A673 (cell line): ENCODE results near the gene CEP19. TPM values are rescaled to one million over a fixed set of nuclear protein-coding genes. Genes with fewer than 3 reads are reported as not detected.

ENCODE experiments used
- BruUV-seq: library from RNA; stranded (reverse); fragments of 400-500 nt; replicated peaks from 2 replicates; lab custom pipeline; 2021; lab: Mats Ljungman, UMichigan
- CTCF ChIA-PET: fragments of 300-600 bp; sonication (Branson Sonifier 250); formaldehyde crosslinking; loops from one replicate; lab custom pipeline; 2022; ENCODE audit warnings: antibody characterized with exemption; lab: Charles Lee
- POLR2A ChIA-PET: fragments of 300-600 bp; sonication (Branson Sonifier 250); formaldehyde crosslinking; loops from one replicate; lab custom pipeline; 2022; ENCODE audit warnings: antibody characterized with exemption; ENCODE audit not compliant: low non-redundant PET; lab: Charles Lee
- DNase-seq: peaks from one replicate; pipeline ENCODE4 v3.0.0-alpha.2; 2015; ENCODE audit warnings: low spot score
- H3K27ac ChIP-seq: fragments of 200-600 bp; sonication (generic); 2 replicates; pipeline ENCODE4 v1.5.1; 2016; ENCODE audit warnings: mixed run types, low read depth, mild to moderate bottlenecking, mixed read lengths, antibody characterized with exemption, low read length; ENCODE audit not compliant: poor library complexity, severe bottlenecking
- H3K27me3 ChIP-seq: fragments of 200-600 bp; sonication (generic); replicated peaks from 2 replicates; pipeline ENCODE4 v1.6.1; 2017; ENCODE audit warnings: mixed run types, low read depth, mild to moderate bottlenecking, mixed read lengths, antibody characterized with exemption, low read length; ENCODE audit not compliant: insufficient read depth, poor library complexity
- H3K36me3 ChIP-seq: fragments of 200-600 bp; sonication (generic); 2 replicates; pipeline ENCODE4 v1.6.1; 2016; ENCODE audit warnings: mixed run types, mild to moderate bottlenecking, mixed read lengths, antibody characterized with exemption, low read length; ENCODE audit not compliant: insufficient read depth, poor library complexity, severe bottlenecking
- H3K4me1 ChIP-seq: fragments of 200-600 bp; sonication (generic); 2 replicates; pipeline ENCODE4 v1.6.1; 2017; ENCODE audit warnings: mixed run types, mild to moderate bottlenecking, mixed read lengths, antibody characterized with exemption, low read length; ENCODE audit not compliant: insufficient read depth, poor library complexity, severe bottlenecking
- H3K4me3 ChIP-seq: fragments of 200-600 bp; sonication (generic); 2 replicates; pipeline ENCODE4 v1.5.1; 2016; ENCODE audit warnings: low read depth, mixed run types, mild to moderate bottlenecking, mixed read lengths, low read length; ENCODE audit not compliant: poor library complexity, severe bottlenecking
- H3K9me3 ChIP-seq: fragments of 200-600 bp; sonication (generic); 2 replicates; pipeline ENCODE4 v1.6.1; 2016; ENCODE audit warnings: mixed run types, low read depth, mild to moderate bottlenecking, mixed read lengths, antibody characterized with exemption, low read length; ENCODE audit not compliant: poor library complexity, severe bottlenecking
- EZH2 ChIP-seq: fragments of 200-600 bp; sonication (generic); IDR thresholded peaks from 2 replicates; pipeline ENCODE4 v1.6.1; 2017; ENCODE audit warnings: borderline replicate concordance, low read depth, mild to moderate bottlenecking, mixed read lengths, antibody characterized with exemption, low read length; ENCODE audit not compliant: poor library complexity, severe bottlenecking
- intact Hi-C: fragments of 100-400 bp; cut with micrococcal nuclease; formaldehyde crosslinking; loops from one replicate; pipeline ENCODE4 v1.10.0; 2022; ENCODE audit not compliant: unreplicated experiment
- total RNA-seq: library from RNA; stranded (reverse); gene quantifications from 2 replicates; pipeline ENCODE4 v1.2.3, GENCODE V29; 2021
- TF ChIP-seq, protein P1 (sequence below): fragments of 300-800, 200-600 bp; sonication (generic); conservative IDR thresholded peaks from 2 replicates; pipeline ENCODE4 v1.5.1; 2017; ENCODE audit warnings: low read depth, mild to moderate bottlenecking, antibody characterized with exemption, low read length, moderate library complexity, mixed read lengths

The CEP19 gene
- total RNA-seq, 1 experiment from 2014 or later, result 6.0 TPM

DNA sequence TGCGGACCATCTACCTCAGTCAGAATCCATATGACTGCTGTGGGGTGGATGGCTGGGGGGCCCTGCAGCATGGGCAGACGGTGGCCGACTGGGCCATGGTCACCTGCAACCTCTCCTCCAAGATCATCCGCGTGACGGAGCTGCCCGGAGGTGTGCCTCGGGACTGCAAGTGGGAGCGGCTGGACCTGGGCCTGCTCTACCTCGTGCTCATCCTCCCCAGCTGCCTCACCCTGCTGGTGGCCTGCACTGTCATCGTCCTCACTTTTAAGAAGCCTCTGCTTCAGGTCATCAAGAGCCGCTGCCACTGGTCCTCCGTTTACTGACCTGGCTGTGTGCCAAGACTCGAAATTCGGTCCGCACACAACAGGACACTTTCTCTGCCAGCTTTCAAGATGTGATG, 50.6 kb downstream of the CEP19 start:
- H3K4me1 ChIP-seq, result peaks cover 15% of the 10 kb centered on the region
- no peak overlapping the region for H3K4me3 ChIP-seq
- H3K36me3 ChIP-seq, result no peaks in the 10 kb centered on the region
- intact Hi-C loops, result no loop called here
- H3K27me3 ChIP-seq, result no peaks in the 10 kb centered on the region
- no peak overlapping the region for H3K27ac ChIP-seq
- no peaks in the 10 kb centered on the region for H3K9me3 ChIP-seq
- no peak for TF ChIP-seq EZH2
- TF ChIP-seq, protein P1, sequence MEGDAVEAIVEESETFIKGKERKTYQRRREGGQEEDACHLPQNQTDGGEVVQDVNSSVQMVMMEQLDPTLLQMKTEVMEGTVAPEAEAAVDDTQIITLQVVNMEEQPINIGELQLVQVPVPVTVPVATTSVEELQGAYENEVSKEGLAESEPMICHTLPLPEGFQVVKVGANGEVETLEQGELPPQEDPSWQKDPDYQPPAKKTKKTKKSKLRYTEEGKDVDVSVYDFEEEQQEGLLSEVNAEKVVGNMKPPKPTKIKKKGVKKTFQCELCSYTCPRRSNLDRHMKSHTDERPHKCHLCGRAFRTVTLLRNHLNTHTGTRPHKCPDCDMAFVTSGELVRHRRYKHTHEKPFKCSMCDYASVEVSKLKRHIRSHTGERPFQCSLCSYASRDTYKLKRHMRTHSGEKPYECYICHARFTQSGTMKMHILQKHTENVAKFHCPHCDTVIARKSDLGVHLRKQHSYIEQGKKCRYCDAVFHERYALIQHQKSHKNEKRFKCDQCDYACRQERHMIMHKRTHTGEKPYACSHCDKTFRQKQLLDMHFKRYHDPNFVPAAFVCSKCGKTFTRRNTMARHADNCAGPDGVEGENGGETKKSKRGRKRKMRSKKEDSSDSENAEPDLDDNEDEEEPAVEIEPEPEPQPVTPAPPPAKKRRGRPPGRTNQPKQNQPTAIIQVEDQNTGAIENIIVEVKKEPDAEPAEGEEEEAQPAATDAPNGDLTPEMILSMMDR, result no peak
- ChIA-PET CTCF (no interaction called here), POLR2A (no interaction called here)
- no TSS peak for BruUV-seq
- DNase-seq, result no peak

DNA sequence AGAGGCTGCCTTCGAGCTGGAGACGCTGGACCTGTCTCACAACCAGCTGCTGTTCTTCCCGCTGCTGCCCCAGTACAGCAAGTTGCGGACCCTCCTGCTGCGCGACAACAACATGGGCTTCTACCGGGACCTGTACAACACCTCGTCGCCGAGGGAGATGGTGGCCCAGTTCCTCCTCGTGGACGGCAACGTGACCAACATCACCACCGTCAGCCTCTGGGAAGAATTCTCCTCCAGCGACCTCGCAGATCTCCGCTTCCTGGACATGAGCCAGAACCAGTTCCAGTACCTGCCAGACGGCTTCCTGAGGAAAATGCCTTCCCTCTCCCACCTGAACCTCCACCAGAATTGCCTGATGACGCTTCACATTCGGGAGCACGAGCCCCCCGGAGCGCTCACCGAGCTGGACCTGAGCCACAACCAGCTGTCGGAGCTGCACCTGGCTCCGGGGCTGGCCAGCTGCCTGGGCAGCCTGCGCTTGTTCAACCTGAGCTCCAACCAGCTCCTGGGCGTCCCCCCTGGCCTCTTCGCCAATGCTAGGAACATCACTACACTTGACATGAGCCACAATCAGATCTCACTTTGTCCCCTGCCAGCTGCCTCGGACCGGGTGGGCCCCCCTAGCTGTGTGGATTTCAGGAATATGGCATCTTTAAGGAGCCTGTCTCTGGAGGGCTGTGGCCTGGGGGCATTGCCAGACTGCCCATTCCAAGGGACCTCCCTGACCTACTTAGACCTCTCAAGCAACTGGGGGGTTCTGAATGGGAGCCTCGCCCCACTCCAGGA, 51.5 kb downstream of the CEP19 start:
- TF ChIP-seq, protein P1, result no peak
- no peak for TF ChIP-seq EZH2
- ChIA-PET CTCF (no interaction called here), POLR2A (interaction anchor here (0.6 kb wide), 1 partner anchor 33 kb away, joined by 4 read pairs; no protein-coding TSS in a partner anchor)
- Histone ChIP-seq H3K36me3 (no peaks in the 10 kb centered on the region), H3K4me1 (peaks cover 7% of the 10 kb centered on the region), H3K27ac (no peak overlapping the region), H3K27me3 (no peaks in the 10 kb centered on the region), H3K4me3 (no peak overlapping the region), H3K9me3 (no peaks in the 10 kb centered on the region)
- no TSS peak for BruUV-seq
- DNase-seq, result no peak
- intact Hi-C loops, result no loop called here

DNA sequence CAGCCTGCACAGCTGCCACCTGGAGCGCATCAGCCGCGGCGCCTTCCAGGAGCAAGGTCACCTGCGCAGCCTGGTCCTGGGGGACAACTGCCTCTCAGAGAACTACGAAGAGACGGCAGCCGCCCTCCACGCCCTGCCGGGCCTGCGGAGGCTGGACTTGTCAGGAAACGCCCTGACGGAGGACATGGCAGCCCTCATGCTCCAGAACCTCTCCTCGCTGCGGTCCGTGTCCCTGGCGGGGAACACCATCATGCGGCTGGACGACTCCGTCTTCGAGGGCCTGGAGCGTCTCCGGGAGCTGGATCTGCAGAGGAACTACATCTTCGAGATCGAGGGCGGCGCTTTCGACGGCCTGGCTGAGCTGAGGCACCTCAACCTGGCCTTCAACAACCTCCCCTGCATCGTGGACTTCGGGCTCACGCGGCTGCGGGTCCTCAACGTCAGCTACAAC, 52.1 kb downstream of the CEP19 start:
- ChIA-PET CTCF (no interaction called here), POLR2A (interaction anchor here (0.6 kb wide), 1 partner anchor 34 kb away, joined by 4 read pairs; no protein-coding TSS in a partner anchor)
- Histone ChIP-seq H3K4me1 (peaks cover 4% of the 10 kb centered on the region), H3K4me3 (no peak overlapping the region), H3K27me3 (no peaks in the 10 kb centered on the region), H3K27ac (no peak overlapping the region), H3K36me3 (no peaks in the 10 kb centered on the region), H3K9me3 (no peaks in the 10 kb centered on the region)
- TF ChIP-seq, protein P1, result no peak
- TF ChIP-seq EZH2, result no peak
- intact Hi-C loops, result no loop called here
- BruUV-seq, result no TSS peak
- no peak for DNase-seq

Other genes starting within 250 kb of the CEP19 start
- 37.9 and 42.9 TPM in 2 replicates for gene RNF168, start 208.5 kb downstream of the CEP19 start, total RNA-seq
- gene SMCO1, start 196.9 kb downstream of the CEP19 start, total RNA-seq, result not detected in 2 replicates
- gene WDR53, start 143.7 kb downstream of the CEP19 start, total RNA-seq, result 17.8 and 23.1 TPM in 2 replicates
- 20.9 and 23.0 TPM in 2 replicates for gene FBXO45, start 143.6 kb downstream of the CEP19 start, total RNA-seq
- 0.64 and 0.92 TPM in 2 replicates for gene NRROS, start 72.6 kb downstream of the CEP19 start, total RNA-seq
- 59.0 and 59.1 TPM in 2 replicates for gene PIGX, start 127 bp upstream of the CEP19 start, total RNA-seq
- gene PAK2, start 27.6 kb upstream of the CEP19 start, total RNA-seq, result 93.2 and 102 TPM in 2 replicates
- 42.1 and 42.2 TPM in 2 replicates for gene SENP5, start 155.7 kb upstream of the CEP19 start, total RNA-seq
- 87.6 and 93.7 TPM in 2 replicates for gene NCBP2, start 230.3 kb upstream of the CEP19 start, total RNA-seq